ENCODE measurements around the gene USP5. TPM values are rescaled to one million over a fixed set of nuclear protein-coding genes. Genes with fewer than 3 reads are reported as not detected.
"Not testable (repeated sequence)": the region's sequence is repeated elsewhere in the genome, so short reads cannot be mapped to it uniquely, and the experiment has no call there.

USP5 gene
- total RNA-seq, 6 donors from 2014 or later, result 22.6 to 77.0 (median 35.6) TPM

GRCh38 chr12:6904280-6905276, 52.6 kb downstream of the USP5 start, which contains the start of gene LRRC23:
Gene LRRC23 (plus strand): TSS chr12:6904822. CDS start chr12:6905634, 812 bp downstream.
- peak; percentile 95 to 98 for DNase-seq
- no peaks in the 10 kb centered on the region for H3K27me3 ChIP-seq
- no peak for TF ChIP-seq EP300 (IDR thresholded peaks at IDR 0.05)
- TF ChIP-seq POLR2A (IDR thresholded peaks at IDR 0.05), result peak in 3 of 4 donors; percentile 38 to 70 (median 45)
- peak; percentile 79 to 84 for TF ChIP-seq POLR2AphosphoS5 (IDR thresholded peaks at IDR 0.05)
- peak in 1 of 6 experiments; percentile 5 for TF ChIP-seq CTCF (IDR thresholded peaks at IDR 0.05)
- peak within 1 kb of the TSS; percentile 68 to 89 (median 83) for H3K27ac ChIP-seq
- ATAC-seq (ENCODE audit: low FRiP score in 2 of 2), result peak; percentile 96 to 98
- H3K4me1 ChIP-seq, result peaks cover 11 to 19% (median 18%) of the 10 kb centered on the region in 4 donors
- H3K4me3 ChIP-seq, result peak within 1 kb of the TSS; percentile 43 to 65 (median 58)
- peaks cover 0 to 4% (median 0%) of the 10 kb centered on the region in 4 donors for H3K36me3 ChIP-seq
- H3K9me3 ChIP-seq, result no peaks in the 10 kb centered on the region
- WGBS, 2 donors, result 5 to 6% methylated on average over 34 of the region's 34 CpGs

GRCh38 chr12:6905414-6906040, 53.6 kb downstream of the USP5 start:
- H3K4me1 ChIP-seq, result peaks cover 9 to 12% (median 12%) of the 10 kb centered on the region in 4 donors
- ATAC-seq (ENCODE audit: low FRiP score in 2 of 2) (no peak), DNase-seq (no peak)
- peak overlapping the region in 3 of 4 donors; percentile 58 to 65 (median 58) for H3K4me3 ChIP-seq
- TF ChIP-seq POLR2A (IDR thresholded peaks at IDR 0.05) (no peak), CTCF (IDR thresholded peaks at IDR 0.05) (no peak), POLR2AphosphoS5 (IDR thresholded peaks at IDR 0.05) (no peak), EP300 (IDR thresholded peaks at IDR 0.05) (no peak)
- H3K27ac ChIP-seq, result peak overlapping the region in 3 of 4 donors; percentile 79 to 89 (median 87)
- H3K36me3 ChIP-seq, result peaks cover 0 to 4% (median 0%) of the 10 kb centered on the region in 4 donors
- H3K27me3 ChIP-seq, result no peaks in the 10 kb centered on the region
- H3K9me3 ChIP-seq, result no peaks in the 10 kb centered on the region
- 62 to 68% methylated on average over 5 of the region's 5 CpGs for WGBS, 2 donors

- not testable (repeated sequence) for H3K36me3 ChIP-seq; ATAC-seq (ENCODE audit: low FRiP score in 2 of 2); H3K4me3 ChIP-seq; H3K27me3 ChIP-seq; H3K27ac ChIP-seq; H3K9me3 ChIP-seq; DNase-seq
- H3K4me1 ChIP-seq, result peaks cover 9 to 12% (median 12%) of the 10 kb centered on the region in 4 donors
- WGBS, 2 donors, result 97 to 98% methylated on average over 4 to 11 of the region's 11 CpGs
These were observed 56.2 kb downstream of the USP5 start for GRCh38 chr12:6908141-6908540.

- Histone ChIP-seq H3K4me1 (peaks cover 10 to 18% (median 13%) of the 10 kb centered on the region in 4 donors), H3K36me3 (peaks cover 0 to 4% (median 0%) of the 10 kb centered on the region in 4 donors), H3K27ac (no peak overlapping the region), H3K9me3 (no peaks in the 10 kb centered on the region), H3K4me3 (no peak overlapping the region), H3K27me3 (no peaks in the 10 kb centered on the region)
- DNase-seq, result no peak
- WGBS, 2 donors, result 90 to 91% methylated on average over 4 of the region's 4 CpGs
- no peak for ATAC-seq (ENCODE audit: low FRiP score in 2 of 2)
- TF ChIP-seq EP300 (IDR thresholded peaks at IDR 0.05) (no peak), POLR2A (IDR thresholded peaks at IDR 0.05) (no peak), CTCF (IDR thresholded peaks at IDR 0.05) (no peak), POLR2AphosphoS5 (IDR thresholded peaks at IDR 0.05) (no peak)
These were observed 57.6 kb downstream of the USP5 start for GRCh38 chr12:6909421-6910145.

All from upper lobe of left lung (tissue), 6 donors.